GM12878 (cell line): ENCODE data around the gene WDFY1. TPM values are rescaled to one million over a fixed set of nuclear protein-coding genes. Genes with fewer than 3 reads are reported as not detected.

Experiments
- ATAC-seq: fragments of 200-7000 bp; cut with Tn5 transposase; 3 replicates; pipeline ENCODE4 v1.9.1; 2020; ENCODE audit warnings: mild to moderate bottlenecking, moderate library complexity
- BruUV-seq: library from RNA; stranded (reverse); fragments of 400-500 nt; replicated peaks from 2 replicates; lab custom pipeline; 2021; lab: Mats Ljungman, UMichigan
- CTCF ChIA-PET: fragments of 300-600 bp; sonication (Branson Sonifier 250); formaldehyde crosslinking; extraction: SDS; loops from one replicate; lab custom pipeline; 2021; ENCODE audit warnings: inconsistent platforms; lab: Yijun Ruan, JAX
- POLR2A ChIA-PET: fragments of 350-600 bp; formaldehyde crosslinking; extraction: SDS; loops from one replicate; lab custom pipeline; 2021; ENCODE audit warnings: inconsistent platforms; lab: Charles Lee
- RAD21 ChIA-PET: fragments of 300-600 bp; sonication (Branson Sonifier 250); formaldehyde crosslinking; loops from one replicate; lab custom pipeline; 2023; ENCODE audit warnings: antibody characterized with exemption; ENCODE audit not compliant: unreplicated experiment; lab: Charles Lee
- SMC1A ChIA-PET: fragments of 300-600 bp; sonication (Branson Sonifier 250); formaldehyde crosslinking; loops from one replicate; lab custom pipeline; 2023; ENCODE audit not compliant: unreplicated experiment, uncharacterized antibody; lab: Charles Lee
- DNase-seq: peaks from one replicate; pipeline ENCODE4 v3.0.0-alpha.2; 2011; ENCODE audit warnings: low read depth, low spot score
- FAIRE-seq: peaks from 3 replicates; lab custom pipeline; 2011; peaks lifted over from hg19 to GRCh38; lab: Jason Lieb, UNC
- H2AFZ ChIP-seq: 2 replicates; pipeline ENCODE4 v1.6.0; 2011; ENCODE audit warnings: low read depth, low read length, control low read depth; ENCODE audit not compliant: control insufficient read depth
- H3K27ac ChIP-seq: 2 replicates; pipeline ENCODE4 v1.5.1; 2011; ENCODE audit warnings: control low read depth; ENCODE audit not compliant: control insufficient read depth, insufficient read depth
- H3K27me3 ChIP-seq, 2 experiments: replicated peaks in 1 of 2; 2 replicates each; pipeline versions ENCODE4 v1.6.0 to v1.6.1; 2011; ENCODE audit warnings: low read length in 1 of 2; ENCODE audit not compliant: control insufficient read depth in 2 of 2, insufficient read depth in 2 of 2
- H3K36me3 ChIP-seq, 2 experiments: 2 replicates each; pipeline ENCODE4 v1.5.1; 2011; ENCODE audit warnings: low read length in 1 of 2; ENCODE audit not compliant: control insufficient read depth in 2 of 2, insufficient read depth in 2 of 2
- H3K4me1 ChIP-seq: 2 replicates; pipeline ENCODE4 v1.6.1; 2011; ENCODE audit warnings: mild to moderate bottlenecking, low read length, moderate library complexity, mixed read lengths; ENCODE audit not compliant: control insufficient read depth, insufficient read depth
- H3K4me2 ChIP-seq: 2 replicates; pipeline ENCODE4 v1.6.0; 2011; ENCODE audit warnings: control low read depth; ENCODE audit not compliant: control insufficient read depth, insufficient read depth
- H3K4me3 ChIP-seq: fragments of 200-600 bp; sonication (generic); 2 replicates; pipeline ENCODE4 v1.5.1; 2016
- H3K79me2 ChIP-seq: 2 replicates; pipeline ENCODE4 v1.6.0; 2011; ENCODE audit warnings: low read length; ENCODE audit not compliant: control insufficient read depth, insufficient read depth
- H3K9ac ChIP-seq: 2 replicates; pipeline ENCODE4 v1.8.0; 2011; ENCODE audit warnings: low read length, control low read depth, mixed read lengths; ENCODE audit not compliant: control insufficient read depth, insufficient read depth
- H3K9me3 ChIP-seq: replicated peaks from 3 replicates; pipeline ENCODE4 v1.5.1; 2011; ENCODE audit warnings: mild to moderate bottlenecking, low read length; ENCODE audit not compliant: control insufficient read depth, insufficient read depth
- H4K20me1 ChIP-seq: 2 replicates; pipeline ENCODE4 v1.6.0; 2011; ENCODE audit not compliant: control insufficient read depth, insufficient read depth
- JUND ChIP-seq: IDR thresholded peaks from 2 replicates; pipeline ENCODE4 v1.6.1; 2012; ENCODE audit warnings: low read depth, mild to moderate bottlenecking, low read length, improper control_type of control experiment, moderate library complexity
- WGBS: methylation state at CpG from one replicate; pipeline ENCODE4 v1.1.6; 2016; ENCODE audit warnings: low lambda C conversion rate; ENCODE audit not compliant: insufficient replicate concordance, insufficient coverage; ENCODE audit errors: missing lambda C conversion rate; 5-methylcytosine and 5-hydroxymethylcytosine counted together
- in situ Hi-C: fragments of 300-500 bp; cut with MboI; formaldehyde crosslinking; loops from 9 replicates; pipeline ENCODE4 v1.14.3; 2018; ENCODE audit warnings: mixed read lengths
- intact Hi-C: fragments of 100-400 bp; cut with micrococcal nuclease; formaldehyde crosslinking; loops from one replicate; pipeline ENCODE4 v1.14.2; 2022; ENCODE audit not compliant: unreplicated experiment
- polyA plus RNA-seq, 11 experiments: library from polyadenylated mRNA; depleted of rRNA in 4 of 11; unstranded in 6 of 11; stranded (reverse) in 5 of 11; fragments of >200 nt; fragmentation: Nextera tagmentation in 4 of 11; fragmentation: Illumina TruSeq in 1 of 11; extraction: Ambion mirVana in 4 of 11; extraction: Trizol in 1 of 11; gene quantifications; 1 replicate in 1 of 11; 2 replicates in 10 of 11; pipeline versions ENCODE4 v1.2.1 to v1.2.3, GENCODE V29; 2011 to 2016; ENCODE audit warnings: inconsistent platforms in 2 of 11, missing spikeins in 2 of 11, low read depth in 1 of 11
- total RNA-seq, 4 experiments: library from RNA; depleted of rRNA in 3 of 4; stranded (reverse); fragments of >200 nt in 3 of 4; fragmentation: Illumina TruSeq in 1 of 4; extraction: Trizol in 1 of 4; gene quantifications; 2 replicates each; pipeline versions ENCODE4 v1.2.1 to v1.2.3, GENCODE V29; 2013 to 2021
- TF ChIP-seq, protein P1 (sequence below): IDR thresholded peaks from 2 replicates; pipeline ENCODE4 v1.6.1; 2012; ENCODE audit warnings: low read length, inconsistent platforms
- TF ChIP-seq, protein P2 (sequence below), 3 experiments: IDR thresholded peaks in 2 of 3; conservative IDR thresholded peaks in 1 of 3; 2 replicates each; pipeline ENCODE4 v1.5.1; 2011; ENCODE audit warnings: low read depth in 3 of 3, low read length in 3 of 3, mild to moderate bottlenecking in 3 of 3, control low read depth in 2 of 3, moderate library complexity in 2 of 3, inconsistent platforms in 1 of 3, mixed read lengths in 1 of 3; ENCODE audit not compliant: control insufficient read depth in 2 of 3, insufficient read depth in 1 of 3; ENCODE audit errors: extremely low read depth in 1 of 3

WDFY1 gene
- total and polyA plus RNA-seq, 10 of the 15 experiments (the other 5 are each of a cell fraction or from before 2014, with no cell fraction given), result 2.9 to 28.1 (median 13.1) TPM

DNA sequence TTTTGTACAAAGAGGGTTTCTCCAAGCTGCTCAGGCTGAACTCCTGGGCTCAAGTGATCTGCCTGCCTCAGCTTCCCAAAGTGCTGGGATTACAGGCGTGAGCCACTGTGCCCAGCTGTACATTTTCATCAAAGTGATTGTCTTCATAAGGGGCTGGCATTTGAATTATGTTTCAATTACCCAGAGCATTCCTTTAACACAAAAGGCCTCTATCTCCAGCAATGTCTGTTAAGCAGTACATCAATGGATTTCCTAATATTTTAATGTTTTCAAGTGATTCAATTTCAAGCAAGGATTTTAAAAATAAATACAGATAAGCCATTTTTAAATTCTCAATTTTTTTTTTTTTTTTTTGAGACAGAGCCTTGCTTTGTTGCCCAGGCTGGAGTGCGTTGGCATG lies 56.9 kb downstream of the WDFY1 start:
- ChIA-PET CTCF (no interaction called here), POLR2A (interaction anchor here (0.7 kb wide), 1 partner anchor 13 kb away, joined by 6 read pairs; no protein-coding TSS in a partner anchor), SMC1A (interaction anchor here (0.6 kb wide), 1 partner anchor 82 kb away, joined by 3 read pairs; no protein-coding TSS in a partner anchor), RAD21 (no interaction called here)
- Histone ChIP-seq H3K36me3 (peaks cover 0 to 13% of the 10 kb centered on the region in 2 experiments; a peak in 2 of 4 replicates), H4K20me1 (no peaks in the 10 kb centered on the region), H3K4me2 (no peak overlapping the region), H2AFZ (no peak overlapping the region), H3K27ac (no peak overlapping the region), H3K4me3 (no peak overlapping the region), H3K9me3 (no peaks in the 10 kb centered on the region; the same call in 2 of the 3 replicates), H3K79me2 (no peaks in the 10 kb centered on the region), H3K4me1 (peaks cover 16% of the 10 kb centered on the region), H3K9ac (no peak overlapping the region), H3K27me3 (no peaks in the 10 kb centered on the region)
- intact Hi-C loops, result no loop called here
- DNase-seq (no peak), ATAC-seq (no peak), FAIRE-seq (no peak)
- BruUV-seq, result no TSS peak
- 95% methylated on average over 2 of the region's 2 CpGs for WGBS
- in situ Hi-C loops, result no loop called here
- TF ChIP-seq, protein P1, sequence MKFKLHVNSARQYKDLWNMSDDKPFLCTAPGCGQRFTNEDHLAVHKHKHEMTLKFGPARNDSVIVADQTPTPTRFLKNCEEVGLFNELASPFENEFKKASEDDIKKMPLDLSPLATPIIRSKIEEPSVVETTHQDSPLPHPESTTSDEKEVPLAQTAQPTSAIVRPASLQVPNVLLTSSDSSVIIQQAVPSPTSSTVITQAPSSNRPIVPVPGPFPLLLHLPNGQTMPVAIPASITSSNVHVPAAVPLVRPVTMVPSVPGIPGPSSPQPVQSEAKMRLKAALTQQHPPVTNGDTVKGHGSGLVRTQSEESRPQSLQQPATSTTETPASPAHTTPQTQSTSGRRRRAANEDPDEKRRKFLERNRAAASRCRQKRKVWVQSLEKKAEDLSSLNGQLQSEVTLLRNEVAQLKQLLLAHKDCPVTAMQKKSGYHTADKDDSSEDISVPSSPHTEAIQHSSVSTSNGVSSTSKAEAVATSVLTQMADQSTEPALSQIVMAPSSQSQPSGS, result no peak
- TF ChIP-seq, protein P2, sequence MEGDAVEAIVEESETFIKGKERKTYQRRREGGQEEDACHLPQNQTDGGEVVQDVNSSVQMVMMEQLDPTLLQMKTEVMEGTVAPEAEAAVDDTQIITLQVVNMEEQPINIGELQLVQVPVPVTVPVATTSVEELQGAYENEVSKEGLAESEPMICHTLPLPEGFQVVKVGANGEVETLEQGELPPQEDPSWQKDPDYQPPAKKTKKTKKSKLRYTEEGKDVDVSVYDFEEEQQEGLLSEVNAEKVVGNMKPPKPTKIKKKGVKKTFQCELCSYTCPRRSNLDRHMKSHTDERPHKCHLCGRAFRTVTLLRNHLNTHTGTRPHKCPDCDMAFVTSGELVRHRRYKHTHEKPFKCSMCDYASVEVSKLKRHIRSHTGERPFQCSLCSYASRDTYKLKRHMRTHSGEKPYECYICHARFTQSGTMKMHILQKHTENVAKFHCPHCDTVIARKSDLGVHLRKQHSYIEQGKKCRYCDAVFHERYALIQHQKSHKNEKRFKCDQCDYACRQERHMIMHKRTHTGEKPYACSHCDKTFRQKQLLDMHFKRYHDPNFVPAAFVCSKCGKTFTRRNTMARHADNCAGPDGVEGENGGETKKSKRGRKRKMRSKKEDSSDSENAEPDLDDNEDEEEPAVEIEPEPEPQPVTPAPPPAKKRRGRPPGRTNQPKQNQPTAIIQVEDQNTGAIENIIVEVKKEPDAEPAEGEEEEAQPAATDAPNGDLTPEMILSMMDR (IDR thresholded peaks at IDR 0.05 in 2 of 3, conservative IDR thresholded peaks at IDR 0.05 in 1 of 3; ENCODE audit: control insufficient read depth in 2 of 3, extremely low read depth in 1 of 3, insufficient read depth in 1 of 3, low read depth in 3 of 3, low read length in 3 of 3), result no peak
- TF ChIP-seq JUND, result no peak
